Measurements from ENCODE around the gene KCNJ18. TPM values are rescaled to one million over a fixed set of nuclear protein-coding genes. Genes with fewer than 3 reads are reported as not detected.
A peak's percentile ranks its signal among the peaks of the same experiment; 100 is the strongest.
"Not testable (repeated sequence)": the region's sequence is repeated elsewhere in the genome, so short reads cannot be mapped to it uniquely, and the experiment has no call there.

Gene KCNJ18
- total RNA-seq, 1 experiment from 2014 or later = not detected

DNA sequence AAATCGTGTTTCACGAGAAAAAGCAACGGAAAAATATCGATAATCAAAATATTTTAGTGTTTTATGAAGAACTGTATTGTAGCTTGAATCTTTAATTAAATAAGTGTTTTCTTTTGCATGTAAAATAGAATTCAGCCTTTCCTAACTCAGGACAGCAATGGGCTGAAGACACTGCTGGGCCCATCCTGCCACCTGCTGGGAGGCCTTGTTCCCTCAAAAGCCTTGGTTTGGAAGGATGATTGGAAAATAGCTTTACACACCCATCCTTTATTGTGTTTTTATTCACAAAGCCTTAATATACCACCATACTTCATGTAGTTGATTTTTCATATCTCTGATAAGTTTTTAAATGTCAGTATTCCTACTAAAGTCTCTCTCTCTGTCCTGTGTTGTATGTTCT, 43.5 kb downstream of the KCNJ18 start:
- not testable (repeated sequence) for H3K4me2 ChIP-seq (ENCODE audit: low read depth, low read length, poor library complexity, severe bottlenecking); H3K9ac ChIP-seq (ENCODE audit: low read length); DNase-seq; H3K9me3 ChIP-seq (ENCODE audit: low read length); H3K4me3 ChIP-seq (ENCODE audit: low read length); H3K79me2 ChIP-seq (ENCODE audit: low read length); H3K36me3 ChIP-seq (ENCODE audit: insufficient read depth, low read length); H4K20me1 ChIP-seq (ENCODE audit: insufficient read depth, low read depth, low read length); H2AFZ ChIP-seq (ENCODE audit: low read length); H3K27me3 ChIP-seq (ENCODE audit: low read length); H3K9me2 ChIP-seq (replicated peaks; ENCODE audit: insufficient read depth, low read length)
- Histone ChIP-seq H3K27ac (ENCODE audit: low read length) (0 out of 2 replicates have a peak overlapping the region, but pooled peaks have one; percentile 37), H3K4me1 (ENCODE audit: low read length) (peaks cover 24% of the 10 kb centered on the region)

DNA sequence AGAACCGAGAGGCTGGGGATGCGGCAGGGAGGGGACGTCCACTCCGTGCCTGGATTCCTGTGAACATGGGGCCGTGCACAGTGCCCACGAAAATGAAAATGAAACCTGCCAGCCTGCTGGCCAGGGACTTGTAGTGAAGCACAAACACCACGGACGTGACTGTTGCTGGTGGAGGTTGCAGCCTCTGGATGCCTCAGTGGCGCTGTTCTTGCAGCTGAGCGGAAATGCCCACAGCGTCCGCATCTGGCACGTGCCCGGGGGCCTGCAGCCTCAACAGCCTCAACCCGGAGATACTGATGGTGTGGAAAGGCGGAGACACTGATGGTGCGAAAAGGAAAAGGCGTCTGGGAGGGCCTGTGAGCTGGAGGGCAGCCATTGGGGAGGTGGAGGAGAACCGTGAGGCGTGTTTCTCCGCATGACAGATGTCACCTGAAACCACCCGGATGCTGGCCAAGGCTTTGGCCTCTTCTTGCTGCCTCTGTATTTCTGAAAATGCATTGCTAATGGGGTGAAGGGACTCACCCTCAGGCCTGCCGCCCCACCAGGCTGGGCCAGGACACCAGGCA, 44.8 kb downstream of the KCNJ18 start:
- H3K9ac ChIP-seq (ENCODE audit: low read length); H3K4me3 ChIP-seq (ENCODE audit: low read length); H2AFZ ChIP-seq (ENCODE audit: low read length); H3K36me3 ChIP-seq (ENCODE audit: insufficient read depth, low read length); H3K27me3 ChIP-seq (ENCODE audit: low read length); H3K27ac ChIP-seq (ENCODE audit: low read length); H3K9me2 ChIP-seq (replicated peaks; ENCODE audit: insufficient read depth, low read length); DNase-seq; H3K4me2 ChIP-seq (ENCODE audit: low read depth, low read length, poor library complexity, severe bottlenecking); H3K9me3 ChIP-seq (ENCODE audit: low read length); H3K79me2 ChIP-seq (ENCODE audit: low read length); H4K20me1 ChIP-seq (ENCODE audit: insufficient read depth, low read depth, low read length): not testable (repeated sequence)
- peaks cover 23% of the 10 kb centered on the region for H3K4me1 ChIP-seq (ENCODE audit: low read length)

DNA sequence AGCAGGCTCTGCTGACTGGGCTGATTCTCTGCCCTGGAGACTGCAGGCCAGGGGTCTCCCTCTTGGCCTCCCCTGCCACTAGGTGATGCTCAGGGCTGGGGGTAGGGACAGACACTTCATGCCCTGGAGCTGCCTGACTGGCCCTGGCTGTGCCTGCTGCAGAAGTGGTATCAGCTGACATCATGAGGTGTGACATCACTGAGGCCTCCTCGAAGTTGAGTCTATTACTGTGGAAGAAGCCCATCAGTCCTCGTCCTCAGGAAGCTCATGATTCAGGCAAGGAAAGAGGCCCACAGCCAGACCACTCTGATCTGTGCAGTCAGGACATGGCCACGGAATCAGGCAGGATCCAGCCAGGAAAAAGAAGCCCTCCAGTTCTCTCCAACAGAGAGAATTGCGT, 45.9 kb downstream of the KCNJ18 start:
- H2AFZ ChIP-seq (ENCODE audit: low read length); H3K4me2 ChIP-seq (ENCODE audit: low read depth, low read length, poor library complexity, severe bottlenecking); H3K36me3 ChIP-seq (ENCODE audit: insufficient read depth, low read length); H4K20me1 ChIP-seq (ENCODE audit: insufficient read depth, low read depth, low read length); H3K4me3 ChIP-seq (ENCODE audit: low read length); H3K9me2 ChIP-seq (replicated peaks; ENCODE audit: insufficient read depth, low read length); H3K79me2 ChIP-seq (ENCODE audit: low read length); H3K9me3 ChIP-seq (ENCODE audit: low read length); H3K27me3 ChIP-seq (ENCODE audit: low read length): not testable (repeated sequence)
- peak overlapping the region; percentile 81 for H3K27ac ChIP-seq (ENCODE audit: low read length)
- peak overlapping the region; percentile 54 for H3K9ac ChIP-seq (ENCODE audit: low read length)
- H3K4me1 ChIP-seq (ENCODE audit: low read length) = peaks cover 31% of the 10 kb centered on the region
- DNase-seq = peak; percentile 57

DNA sequence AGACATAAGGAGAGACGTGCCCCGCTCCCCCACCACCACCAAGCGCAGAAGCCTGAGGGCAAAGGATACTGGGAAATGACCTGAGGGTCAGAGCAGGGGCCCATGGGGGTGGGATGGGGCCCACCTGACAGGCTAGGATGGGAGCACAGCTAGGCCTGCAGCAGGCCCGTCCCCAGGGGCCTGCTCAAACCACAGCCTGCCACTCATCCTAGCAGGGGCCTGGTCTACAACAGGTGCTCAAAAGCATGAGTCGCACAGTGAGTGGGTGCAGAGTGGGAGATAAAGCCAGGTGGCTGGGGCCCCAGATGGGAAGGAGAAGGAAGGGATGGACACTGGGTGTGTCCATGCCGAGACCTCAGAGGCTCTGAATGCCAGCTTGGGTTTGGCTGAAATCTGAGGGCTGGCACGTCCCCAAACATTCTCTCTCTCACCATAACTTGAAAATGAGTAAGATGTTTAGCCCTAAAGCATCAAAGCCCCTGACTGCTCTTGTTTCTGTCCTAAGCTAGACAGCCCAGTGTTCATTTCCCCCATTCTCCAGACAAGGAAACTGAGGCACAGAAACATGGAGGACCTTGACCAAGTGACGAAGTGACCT, 46.7 kb downstream of the KCNJ18 start:
- not testable (repeated sequence) for H3K9ac ChIP-seq (ENCODE audit: low read length); H4K20me1 ChIP-seq (ENCODE audit: insufficient read depth, low read depth, low read length); DNase-seq; H3K79me2 ChIP-seq (ENCODE audit: low read length); H3K4me3 ChIP-seq (ENCODE audit: low read length); H3K27me3 ChIP-seq (ENCODE audit: low read length); H3K9me2 ChIP-seq (replicated peaks; ENCODE audit: insufficient read depth, low read length); H2AFZ ChIP-seq (ENCODE audit: low read length); H3K36me3 ChIP-seq (ENCODE audit: insufficient read depth, low read length); H3K4me2 ChIP-seq (ENCODE audit: low read depth, low read length, poor library complexity, severe bottlenecking); H3K9me3 ChIP-seq (ENCODE audit: low read length)
- Histone ChIP-seq H3K27ac (ENCODE audit: low read length) (peak overlapping the region; percentile 56), H3K4me1 (ENCODE audit: low read length) (peaks cover 31% of the 10 kb centered on the region)

DNA sequence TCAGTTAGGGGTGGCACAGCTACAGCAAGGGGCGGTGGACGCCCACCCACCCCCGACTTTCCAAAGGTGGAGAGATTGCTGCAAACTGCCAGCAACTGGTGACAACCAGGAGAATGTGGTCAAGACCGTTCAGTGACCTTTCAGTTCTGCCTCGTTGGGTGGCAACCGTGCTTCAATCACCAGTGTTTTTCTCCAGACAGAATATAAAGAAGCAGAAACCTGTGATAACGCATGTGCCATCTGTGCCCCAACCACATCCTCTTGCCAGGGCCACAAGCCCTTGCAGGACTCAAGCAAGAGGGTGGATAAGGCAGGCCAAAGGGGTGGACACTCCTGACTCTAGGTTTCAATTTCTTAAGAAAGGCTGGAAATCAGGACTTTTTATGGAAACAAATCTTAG, 47.2 kb downstream of the KCNJ18 start:
- not testable (repeated sequence) for H3K9me3 ChIP-seq (ENCODE audit: low read length)

DNA sequence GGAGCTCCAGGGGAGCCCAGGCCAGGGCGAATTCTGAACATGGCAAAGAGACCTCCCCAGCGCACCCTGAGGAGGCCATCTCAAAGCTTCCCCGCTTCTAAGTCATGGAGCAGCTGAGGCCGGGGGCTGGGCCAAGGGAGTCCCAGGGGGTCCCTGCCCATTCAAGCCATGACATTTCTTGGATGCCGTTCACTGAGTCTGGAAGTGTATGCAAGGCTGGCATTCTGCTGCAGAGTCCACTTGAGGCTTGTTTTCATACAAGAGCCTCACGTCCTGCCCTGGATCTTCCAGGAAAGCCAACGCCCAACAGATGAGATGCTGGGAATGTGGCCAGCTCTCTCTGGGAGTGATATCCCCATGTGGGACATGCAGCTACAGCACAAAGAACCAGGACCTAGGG, 48.5 kb downstream of the KCNJ18 start:
- not testable (repeated sequence) for DNase-seq; H3K9me2 ChIP-seq (replicated peaks; ENCODE audit: insufficient read depth, low read length); H3K9me3 ChIP-seq (ENCODE audit: low read length); H4K20me1 ChIP-seq (ENCODE audit: insufficient read depth, low read depth, low read length); H3K36me3 ChIP-seq (ENCODE audit: insufficient read depth, low read length); H2AFZ ChIP-seq (ENCODE audit: low read length); H3K9ac ChIP-seq (ENCODE audit: low read length); H3K27me3 ChIP-seq (ENCODE audit: low read length); H3K4me2 ChIP-seq (ENCODE audit: low read depth, low read length, poor library complexity, severe bottlenecking); H3K4me3 ChIP-seq (ENCODE audit: low read length); H3K79me2 ChIP-seq (ENCODE audit: low read length)
- Histone ChIP-seq H3K27ac (ENCODE audit: low read length) (peak overlapping the region; percentile 62; the same call in 1 of the 2 replicates), H3K4me1 (ENCODE audit: low read length) (peaks cover 31% of the 10 kb centered on the region)

More for the DNA sequence above, 47.2 kb downstream of the KCNJ18 start:
- not testable (repeated sequence) for H3K4me3 ChIP-seq (ENCODE audit: low read length); DNase-seq; H3K27me3 ChIP-seq (ENCODE audit: low read length); H2AFZ ChIP-seq (ENCODE audit: low read length); H3K79me2 ChIP-seq (ENCODE audit: low read length); H3K9ac ChIP-seq (ENCODE audit: low read length); H3K9me2 ChIP-seq (replicated peaks; ENCODE audit: insufficient read depth, low read length); H3K36me3 ChIP-seq (ENCODE audit: insufficient read depth, low read length); H4K20me1 ChIP-seq (ENCODE audit: insufficient read depth, low read depth, low read length); H3K4me2 ChIP-seq (ENCODE audit: low read depth, low read length, poor library complexity, severe bottlenecking)
- Histone ChIP-seq H3K4me1 (ENCODE audit: low read length) (peaks cover 31% of the 10 kb centered on the region), H3K27ac (ENCODE audit: low read length) (peak overlapping the region; percentile 56)

DNA sequence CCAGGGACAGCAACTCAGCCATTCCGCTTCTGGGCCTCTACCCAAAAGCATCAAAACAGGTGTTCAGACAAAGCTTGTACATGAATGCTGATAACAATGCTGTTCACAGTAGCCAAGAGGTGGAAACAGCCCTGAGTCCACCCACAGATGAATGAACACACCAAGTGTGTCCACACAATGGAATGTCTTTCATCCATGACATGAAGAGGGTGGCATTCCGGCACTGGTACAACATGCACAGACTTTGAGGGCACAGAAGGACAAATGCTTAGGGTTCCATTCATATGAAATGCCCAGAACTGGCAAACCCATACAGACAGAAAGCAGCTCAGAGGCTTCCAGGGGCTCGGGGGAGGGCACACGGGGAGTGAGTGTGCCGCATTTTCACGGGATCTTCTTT, 49.2 kb downstream of the KCNJ18 start:
- not testable (repeated sequence) for H3K9ac ChIP-seq (ENCODE audit: low read length); H3K9me2 ChIP-seq (replicated peaks; ENCODE audit: insufficient read depth, low read length); H3K27ac ChIP-seq (ENCODE audit: low read length); H3K27me3 ChIP-seq (ENCODE audit: low read length); H3K4me2 ChIP-seq (ENCODE audit: low read depth, low read length, poor library complexity, severe bottlenecking); H3K9me3 ChIP-seq (ENCODE audit: low read length); H2AFZ ChIP-seq (ENCODE audit: low read length); DNase-seq; H3K79me2 ChIP-seq (ENCODE audit: low read length); H3K4me3 ChIP-seq (ENCODE audit: low read length); H4K20me1 ChIP-seq (ENCODE audit: insufficient read depth, low read depth, low read length); H3K36me3 ChIP-seq (ENCODE audit: insufficient read depth, low read length)
- H3K4me1 ChIP-seq (ENCODE audit: low read length) = peaks cover 28% of the 10 kb centered on the region

DNA sequence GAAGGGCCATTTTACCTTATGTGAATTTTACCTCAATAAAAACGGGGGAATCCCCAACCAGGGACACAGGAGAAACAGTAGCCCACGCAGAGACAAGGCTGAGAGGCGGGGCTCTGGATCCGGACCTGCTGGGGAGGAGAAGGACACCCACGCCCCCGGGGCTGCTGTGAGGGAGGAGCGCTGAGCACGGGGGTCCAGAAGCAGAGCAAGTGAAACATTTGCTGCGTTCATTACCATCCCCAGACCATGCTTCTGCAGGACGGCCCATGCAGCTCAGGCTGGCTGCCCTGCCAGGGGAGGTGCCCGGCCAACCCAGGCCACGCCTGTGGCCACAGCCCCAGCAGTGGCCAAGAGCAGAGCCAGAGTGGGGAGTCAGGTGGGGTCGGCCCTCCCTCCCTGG, 50.0 kb downstream of the KCNJ18 start:
- peaks cover 25% of the 10 kb centered on the region for H3K4me1 ChIP-seq (ENCODE audit: low read length)
- no peaks in the 10 kb centered on the region for H3K27me3 ChIP-seq (ENCODE audit: low read length)
- H3K4me3 ChIP-seq (ENCODE audit: low read length) = no peak overlapping the region
- DNase-seq = peak; percentile 66
- no peaks in the 10 kb centered on the region for H3K9me3 ChIP-seq (ENCODE audit: low read length)
- H3K4me2 ChIP-seq (ENCODE audit: low read depth, low read length, poor library complexity, severe bottlenecking) = peak overlapping the region; percentile 5
- no peaks in the 10 kb centered on the region for H3K9me2 ChIP-seq (replicated peaks; ENCODE audit: insufficient read depth, low read length)
- H2AFZ ChIP-seq (ENCODE audit: low read length) = no peak overlapping the region
- H4K20me1 ChIP-seq (ENCODE audit: insufficient read depth, low read depth, low read length) = no peaks in the 10 kb centered on the region
- no peaks in the 10 kb centered on the region for H3K36me3 ChIP-seq (ENCODE audit: insufficient read depth, low read length)
- no peaks in the 10 kb centered on the region for H3K79me2 ChIP-seq (ENCODE audit: low read length)
- no peak overlapping the region for H3K9ac ChIP-seq (ENCODE audit: low read length)
- H3K27ac ChIP-seq (ENCODE audit: low read length) = peak overlapping the region; percentile 48
